Measurements from ENCODE around the gene DCHS1. TPM values are rescaled to one million over a fixed set of nuclear protein-coding genes. Genes with fewer than 3 reads are reported as not detected.

DCHS1 gene
- total and polyA plus RNA-seq, 9 of the 15 experiments (the other 6 are each of a cell fraction or from before 2014, with no cell fraction given): 0.04 to 0.49 (median 0.14) TPM; not detected in 2

GRCh38 chr11:6612213-6613041, 43.2 kb downstream of the DCHS1 start, which contains the start of gene TAF10 (continued):
- TF ChIP-seq RERE (CRISPR knock-in tag; IDR thresholded peaks at IDR 0.05; ENCODE audit: borderline replicate concordance) (0 out of 2 replicates have a peak, but pooled peaks have one; percentile 14), NKRF (IDR thresholded peaks at IDR 0.05; ENCODE audit: borderline replicate concordance) (peak; percentile 68; the same call in 1 of the 2 replicates), ZFP1 (CRISPR knock-in tag; IDR thresholded peaks at IDR 0.05) (peak; percentile 47; the same call in 1 of the 2 replicates)
- TF ChIP-seq, protein P1, sequence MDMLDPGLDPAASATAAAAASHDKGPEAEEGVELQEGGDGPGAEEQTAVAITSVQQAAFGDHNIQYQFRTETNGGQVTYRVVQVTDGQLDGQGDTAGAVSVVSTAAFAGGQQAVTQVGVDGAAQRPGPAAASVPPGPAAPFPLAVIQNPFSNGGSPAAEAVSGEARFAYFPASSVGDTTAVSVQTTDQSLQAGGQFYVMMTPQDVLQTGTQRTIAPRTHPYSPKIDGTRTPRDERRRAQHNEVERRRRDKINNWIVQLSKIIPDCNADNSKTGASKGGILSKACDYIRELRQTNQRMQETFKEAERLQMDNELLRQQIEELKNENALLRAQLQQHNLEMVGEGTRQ (CRISPR knock-in tag; IDR thresholded peaks at IDR 0.05): no peak
- TF ChIP-seq, protein P2, sequence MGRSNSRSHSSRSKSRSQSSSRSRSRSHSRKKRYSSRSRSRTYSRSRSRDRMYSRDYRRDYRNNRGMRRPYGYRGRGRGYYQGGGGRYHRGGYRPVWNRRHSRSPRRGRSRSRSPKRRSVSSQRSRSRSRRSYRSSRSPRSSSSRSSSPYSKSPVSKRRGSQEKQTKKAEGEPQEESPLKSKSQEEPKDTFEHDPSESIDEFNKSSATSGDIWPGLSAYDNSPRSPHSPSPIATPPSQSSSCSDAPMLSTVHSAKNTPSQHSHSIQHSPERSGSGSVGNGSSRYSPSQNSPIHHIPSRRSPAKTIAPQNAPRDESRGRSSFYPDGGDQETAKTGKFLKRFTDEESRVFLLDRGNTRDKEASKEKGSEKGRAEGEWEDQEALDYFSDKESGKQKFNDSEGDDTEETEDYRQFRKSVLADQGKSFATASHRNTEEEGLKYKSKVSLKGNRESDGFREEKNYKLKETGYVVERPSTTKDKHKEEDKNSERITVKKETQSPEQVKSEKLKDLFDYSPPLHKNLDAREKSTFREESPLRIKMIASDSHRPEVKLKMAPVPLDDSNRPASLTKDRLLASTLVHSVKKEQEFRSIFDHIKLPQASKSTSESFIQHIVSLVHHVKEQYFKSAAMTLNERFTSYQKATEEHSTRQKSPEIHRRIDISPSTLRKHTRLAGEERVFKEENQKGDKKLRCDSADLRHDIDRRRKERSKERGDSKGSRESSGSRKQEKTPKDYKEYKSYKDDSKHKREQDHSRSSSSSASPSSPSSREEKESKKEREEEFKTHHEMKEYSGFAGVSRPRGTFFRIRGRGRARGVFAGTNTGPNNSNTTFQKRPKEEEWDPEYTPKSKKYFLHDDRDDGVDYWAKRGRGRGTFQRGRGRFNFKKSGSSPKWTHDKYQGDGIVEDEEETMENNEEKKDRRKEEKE (IDR thresholded peaks at IDR 0.05; ENCODE audit: borderline replicate concordance in 1 of 2, control insufficient read depth in 1 of 2, low read depth in 2 of 2, low read length in 1 of 2): no peak
- TF ChIP-seq, protein P3, sequence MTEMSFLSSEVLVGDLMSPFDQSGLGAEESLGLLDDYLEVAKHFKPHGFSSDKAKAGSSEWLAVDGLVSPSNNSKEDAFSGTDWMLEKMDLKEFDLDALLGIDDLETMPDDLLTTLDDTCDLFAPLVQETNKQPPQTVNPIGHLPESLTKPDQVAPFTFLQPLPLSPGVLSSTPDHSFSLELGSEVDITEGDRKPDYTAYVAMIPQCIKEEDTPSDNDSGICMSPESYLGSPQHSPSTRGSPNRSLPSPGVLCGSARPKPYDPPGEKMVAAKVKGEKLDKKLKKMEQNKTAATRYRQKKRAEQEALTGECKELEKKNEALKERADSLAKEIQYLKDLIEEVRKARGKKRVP (CRISPR knock-in tag; IDR thresholded peaks at IDR 0.05): peak; percentile 62
- TF ChIP-seq, protein P4, sequence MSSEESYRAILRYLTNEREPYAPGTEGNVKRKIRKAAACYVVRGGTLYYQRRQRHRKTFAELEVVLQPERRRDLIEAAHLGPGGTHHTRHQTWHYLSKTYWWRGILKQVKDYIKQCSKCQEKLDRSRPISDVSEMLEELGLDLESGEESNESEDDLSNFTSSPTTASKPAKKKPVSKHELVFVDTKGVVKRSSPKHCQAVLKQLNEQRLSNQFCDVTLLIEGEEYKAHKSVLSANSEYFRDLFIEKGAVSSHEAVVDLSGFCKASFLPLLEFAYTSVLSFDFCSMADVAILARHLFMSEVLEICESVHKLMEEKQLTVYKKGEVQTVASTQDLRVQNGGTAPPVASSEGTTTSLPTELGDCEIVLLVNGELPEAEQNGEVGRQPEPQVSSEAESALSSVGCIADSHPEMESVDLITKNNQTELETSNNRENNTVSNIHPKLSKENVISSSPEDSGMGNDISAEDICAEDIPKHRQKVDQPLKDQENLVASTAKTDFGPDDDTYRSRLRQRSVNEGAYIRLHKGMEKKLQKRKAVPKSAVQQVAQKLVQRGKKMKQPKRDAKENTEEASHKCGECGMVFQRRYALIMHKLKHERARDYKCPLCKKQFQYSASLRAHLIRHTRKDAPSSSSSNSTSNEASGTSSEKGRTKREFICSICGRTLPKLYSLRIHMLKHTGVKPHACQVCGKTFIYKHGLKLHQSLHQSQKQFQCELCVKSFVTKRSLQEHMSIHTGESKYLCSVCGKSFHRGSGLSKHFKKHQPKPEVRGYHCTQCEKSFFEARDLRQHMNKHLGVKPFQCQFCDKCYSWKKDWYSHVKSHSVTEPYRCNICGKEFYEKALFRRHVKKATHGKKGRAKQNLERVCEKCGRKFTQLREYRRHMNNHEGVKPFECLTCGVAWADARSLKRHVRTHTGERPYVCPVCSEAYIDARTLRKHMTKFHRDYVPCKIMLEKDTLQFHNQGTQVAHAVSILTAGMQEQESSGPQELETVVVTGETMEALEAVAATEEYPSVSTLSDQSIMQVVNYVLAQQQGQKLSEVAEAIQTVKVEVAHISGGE (CRISPR knock-in tag; IDR thresholded peaks at IDR 0.05): peak in 2 of 3 experiments; percentile 65 to 93; a peak in 4 of 6 replicates

All from K562 (cell line).